ENCODE results near the gene CCL22. TPM values are rescaled to one million over a fixed set of nuclear protein-coding genes. Genes with fewer than 3 reads are reported as not detected.

CCL22 gene
- total and polyA plus RNA-seq, 2 of the 4 experiments (the other 2 are of a cell fraction) = not detected

DNA sequence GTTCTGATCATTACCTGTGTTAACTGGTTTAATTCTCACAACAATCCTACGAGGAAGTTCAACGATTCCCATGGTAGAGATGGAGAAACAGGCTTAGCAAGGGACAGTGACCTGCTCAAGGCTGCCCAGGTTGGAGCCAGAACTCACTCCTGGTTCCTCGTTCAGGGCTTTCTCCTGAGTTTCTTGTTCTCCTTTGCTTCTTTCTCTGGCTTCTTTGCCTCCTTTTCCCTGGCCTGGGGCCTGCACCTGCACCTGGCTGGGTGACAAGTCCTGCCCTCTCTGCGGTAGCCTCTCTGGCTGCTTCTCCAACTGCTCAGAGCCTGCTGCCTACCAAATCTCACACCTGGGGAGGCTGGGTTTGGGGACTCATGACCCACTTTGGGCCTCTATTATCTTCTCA is 2.8 kb downstream of the CCL22 start:
- intact Hi-C loops (cut with micrococcal nuclease) (no loop called here), dilution Hi-C loops (cut with HindIII; ENCODE audit: low sequenced_read_pairs, unreplicated experiment) (no loop called here), in situ Hi-C loops (cut with MboI; ENCODE audit: low sequenced_read_pairs) (no loop called here)
- Histone ChIP-seq H4K91ac (ENCODE audit: insufficient read depth, low read depth, low read length) (no peak overlapping the region), H3K14ac (replicated peaks; ENCODE audit: low read depth, low read length) (no peak overlapping the region), H3K27ac (ENCODE audit: insufficient read depth, low read length) (no peak overlapping the region), H3K79me1 (ENCODE audit: low read depth in 1 of 2, low read length in 2 of 2) (no peaks in the 10 kb centered on the region), H3K9ac (ENCODE audit: low read depth, low read length) (no peak overlapping the region), H3K36me3 (ENCODE audit: control insufficient read depth, insufficient read depth, low read length) (no peaks in the 10 kb centered on the region), H4K8ac (ENCODE audit: low read depth in 2 of 2, low read length in 2 of 2) (no peak overlapping the region), H2AK9ac (replicated peaks; ENCODE audit: low read depth, low read length, poor library complexity) (no peak overlapping the region), H3K18ac (ENCODE audit: low read depth, low read length) (no peak overlapping the region), H2BK20ac (ENCODE audit: low read depth, low read length) (no peak overlapping the region), H3K27me3 (ENCODE audit: control insufficient read depth, insufficient read depth, low read length) (peaks cover 75% of the 10 kb centered on the region), H2BK15ac (ENCODE audit: low read depth, low read length) (no peak overlapping the region), H3K56ac (ENCODE audit: extremely low read depth, insufficient read depth, low read length) (no peak overlapping the region), H3K4ac (ENCODE audit: low read depth, low read length) (no peak overlapping the region), H3K4me2 (ENCODE audit: low read depth, low read length) (no peak overlapping the region), H3K9me3 (ENCODE audit: control insufficient read depth, insufficient read depth, low read length) (no peaks in the 10 kb centered on the region), H2BK120ac (ENCODE audit: low read depth, low read length) (no peak overlapping the region), H3K23ac (ENCODE audit: low read depth, low read length) (no peak overlapping the region), H3K9me1 (ENCODE audit: insufficient read depth, low read length) (no peaks in the 10 kb centered on the region), H2BK5ac (ENCODE audit: low read depth, low read length, poor library complexity, severe bottlenecking) (no peak overlapping the region), H4K20me1 (ENCODE audit: insufficient read depth, low read length) (no peaks in the 10 kb centered on the region), H4K5ac (ENCODE audit: low read depth, low read length) (no peak overlapping the region), H3K4me1 (ENCODE audit: control insufficient read depth, insufficient read depth, low read length) (no peaks in the 10 kb centered on the region), H3K4me3 (ENCODE audit: insufficient read depth, low read depth, low read length) (no peak overlapping the region), H2AK5ac (ENCODE audit: low read depth, low read length) (no peak overlapping the region), H2AFZ (replicated peaks; ENCODE audit: low read length, poor library complexity) (no peak overlapping the region)
- no TSS peak for BruUV-seq (replicated peaks)
- ATAC-seq (ENCODE audit: low read depth) (no peak), DNase-seq (no peak)
- TF ChIP-seq SMC3 (IDR thresholded peaks at IDR 0.05; ENCODE audit: low read depth, low read length) (no peak), RCOR1 (IDR thresholded peaks at IDR 0.05; ENCODE audit: insufficient replicate concordance, low read length) (no peak), NFE2L2 (IDR thresholded peaks at IDR 0.05; ENCODE audit: low read depth, low read length) (no peak), CEBPB (IDR thresholded peaks at IDR 0.05; ENCODE audit: low read depth, low read length) (no peak)
- ChIA-PET POLR2A (ENCODE audit: unreplicated experiment) (no interaction called here), CTCF (no interaction called here)
- WGBS, 2 experiments (ENCODE audit: extremely low coverage in 2 of 2, insufficient read length in 1 of 2) = 60% methylated on average over 1 of the region's 4 CpGs; no CpG with 5 or more reads in 1 of the 2 experiments

All from IMR-90 (cell line).